HG03097 (cell line): ENCODE data around the gene CMYA5.
"Not testable (repeated sequence)": the region's sequence is repeated elsewhere in the genome, so short reads cannot be mapped to it uniquely, and the experiment has no call there.

Experiments
- ATAC-seq: cut with Tn5 transposase; IDR thresholded peaks from one replicate; pipeline ENCODE4 v1.9.1; 2021; ENCODE audit not compliant: unreplicated experiment, low FRiP score

The CMYA5 gene

GRCh38 chr5:79689541-79690466 is at the start of gene CMYA5:
Gene CMYA5 (plus strand): TSS chr5:79689836. CDS start chr5:79689908, 72 bp downstream.
- ATAC-seq, result no peak

- ATAC-seq, result no peak
These were observed 49.0 kb upstream of the CMYA5 start for GRCh38 chr5:79640571-79641055.

- ATAC-seq, result no peak
These were observed 48.2 kb upstream of the CMYA5 start for GRCh38 chr5:79641414-79641813.

- no peak for ATAC-seq
These were observed 47.4 kb upstream of the CMYA5 start for GRCh38 chr5:79642210-79642609.

- no peak for ATAC-seq
These were observed 35.8 kb upstream of the CMYA5 start for GRCh38 chr5:79653843-79654242.

- ATAC-seq, result no peak
These were observed 26.4 kb upstream of the CMYA5 start for GRCh38 chr5:79663212-79663611.

GRCh38 chr5:79666758-79667157 is 22.9 kb upstream of the CMYA5 start:
- ATAC-seq, result no peak

GRCh38 chr5:79672392-79672791 is 17.2 kb upstream of the CMYA5 start:
- ATAC-seq, result no peak

GRCh38 chr5:79676354-79676753 is 13.3 kb upstream of the CMYA5 start:
- not testable (repeated sequence) for ATAC-seq

- ATAC-seq, result not testable (repeated sequence)
These were observed 7.5 kb upstream of the CMYA5 start for GRCh38 chr5:79682102-79682501.

GRCh38 chr5:79684782-79685181 is 4.9 kb upstream of the CMYA5 start:
- ATAC-seq, result no peak

GRCh38 chr5:79685627-79686026 is 4.0 kb upstream of the CMYA5 start:
- ATAC-seq, result no peak

- ATAC-seq, result no peak
These were observed 2.8 kb upstream of the CMYA5 start for GRCh38 chr5:79686799-79687198.

- ATAC-seq, result no peak
These were observed 1.7 kb upstream of the CMYA5 start for GRCh38 chr5:79687889-79688288.

GRCh38 chr5:79691007-79691406 is 1.4 kb downstream of the CMYA5 start:
- no peak for ATAC-seq

GRCh38 chr5:79692596-79692995 is 3.0 kb downstream of the CMYA5 start:
- ATAC-seq, result no peak

- no peak for ATAC-seq
These were observed 4.5 kb downstream of the CMYA5 start for GRCh38 chr5:79694183-79694582.

- no peak for ATAC-seq
These were observed 5.0 kb downstream of the CMYA5 start for GRCh38 chr5:79694652-79695051.

- ATAC-seq, result no peak
These were observed 5.9 kb downstream of the CMYA5 start for GRCh38 chr5:79695526-79695925.

- no peak for ATAC-seq
These were observed 7.9 kb downstream of the CMYA5 start for GRCh38 chr5:79697222-79698170.

- peak; percentile 54 for ATAC-seq
These were observed 10.2 kb downstream of the CMYA5 start for GRCh38 chr5:79699763-79700400.
